Liver (tissue), 9 donors: ENCODE measurements around the gene SLC8A1. TPM values are rescaled to one million over a fixed set of nuclear protein-coding genes. Genes with fewer than 3 reads are reported as not detected.

Experiments used
- DNase-seq: peaks from one replicate; pipeline ENCODE4 v3.0.0-alpha.2; 2017; ENCODE audit warnings: low spot score
- H3K27ac ChIP-seq, 2 donors: one replicate each; pipeline ENCODE4 v1.7.0; 2013; ENCODE audit warnings: inconsistent platforms in 2 of 2, low read length in 2 of 2, control low read depth in 1 of 2, low read depth in 1 of 2, mild to moderate bottlenecking in 1 of 2
- H3K27me3 ChIP-seq, 4 donors: one replicate each; pipeline versions ENCODE4 v1.6.1 to v1.7.0; 2013; ENCODE audit warnings: low read length in 3 of 4, inconsistent platforms in 1 of 4, mild to moderate bottlenecking in 1 of 4, moderate library complexity in 1 of 4; ENCODE audit not compliant: control insufficient read depth in 4 of 4, insufficient read depth in 4 of 4
- H3K36me3 ChIP-seq, 4 donors: one replicate each; pipeline versions ENCODE4 v1.6.1 to v1.7.0; 2013; ENCODE audit warnings: low read length in 3 of 4, mild to moderate bottlenecking in 3 of 4, low read depth in 1 of 4, moderate library complexity in 1 of 4; ENCODE audit not compliant: control insufficient read depth in 4 of 4, insufficient read depth in 3 of 4
- H3K4me1 ChIP-seq, 4 donors: one replicate each; pipeline versions ENCODE4 v1.6.1 to v1.7.0; 2013; ENCODE audit warnings: low read length in 3 of 4, mild to moderate bottlenecking in 3 of 4, moderate library complexity in 1 of 4; ENCODE audit not compliant: control insufficient read depth in 4 of 4, insufficient read depth in 4 of 4
- H3K4me3 ChIP-seq, 3 donors: one replicate each; pipeline versions ENCODE4 v1.6.1 to v1.7.0; 2013; ENCODE audit warnings: low read length in 3 of 3, control low read depth in 1 of 3, low read depth in 1 of 3, mild to moderate bottlenecking in 1 of 3
- H3K9ac ChIP-seq, 2 donors: one replicate each; pipeline ENCODE4 v1.7.0; 2013; ENCODE audit warnings: low read length in 2 of 2, mild to moderate bottlenecking in 2 of 2, moderate library complexity in 2 of 2, control low read depth in 1 of 2, low read depth in 1 of 2
- H3K9me3 ChIP-seq, 4 donors: one replicate each; pipeline versions ENCODE4 v1.6.1 to v1.7.0; 2013; ENCODE audit warnings: low read length in 3 of 4; ENCODE audit not compliant: control insufficient read depth in 4 of 4
- CTCF ChIP-seq: fragments of 150-350 bp; IDR thresholded peaks from 2 replicates; pipeline ENCODE4 v1.5.1; 2017; ENCODE audit warnings: improper control_type of control experiment, low read depth, low read length; ENCODE audit not compliant: missing input control
- EGR1 ChIP-seq, 2 donors: IDR thresholded peaks; 2 replicates each; pipeline ENCODE4 v1.6.1; 2016 to 2018; ENCODE audit warnings: antibody characterized with exemption in 2 of 2, low read depth in 2 of 2
- FOXA2 ChIP-seq: IDR thresholded peaks from 2 replicates; pipeline ENCODE4 v1.6.1; 2016; ENCODE audit warnings: antibody characterized with exemption
- HNF4G ChIP-seq: IDR thresholded peaks from 2 replicates; pipeline ENCODE4 v1.6.1; 2016; ENCODE audit warnings: antibody characterized with exemption
- MAX ChIP-seq: IDR thresholded peaks from 2 replicates; pipeline ENCODE4 v1.6.1; 2016; ENCODE audit warnings: antibody characterized with exemption
- RAD21 ChIP-seq, 2 donors: IDR thresholded peaks; 2 replicates each; pipeline ENCODE4 v1.6.1; 2016; ENCODE audit warnings: antibody characterized with exemption in 2 of 2, mild to moderate bottlenecking in 2 of 2
- REST ChIP-seq: IDR thresholded peaks from 2 replicates; pipeline ENCODE4 v1.6.1; 2016; ENCODE audit warnings: antibody characterized with exemption, mild to moderate bottlenecking
- SP1 ChIP-seq: IDR thresholded peaks from 2 replicates; pipeline ENCODE4 v1.6.1; 2018; ENCODE audit warnings: antibody characterized with exemption, mild to moderate bottlenecking
- TAF1 ChIP-seq: conservative IDR thresholded peaks from 2 replicates; pipeline ENCODE4 v1.6.1; 2016; ENCODE audit warnings: antibody characterized with exemption, mild to moderate bottlenecking
- YY1 ChIP-seq: IDR thresholded peaks from 2 replicates; pipeline ENCODE4 v1.6.1; 2016; ENCODE audit warnings: antibody characterized with exemption, mild to moderate bottlenecking
- ZBTB33 ChIP-seq: IDR thresholded peaks from 2 replicates; pipeline ENCODE4 v1.6.1; 2016; ENCODE audit warnings: antibody characterized with exemption
- WGBS: extraction: QIAGEN DNeasy Blood & Tissue Kit; methylation state at CpG from one replicate; pipeline ENCODE4 v1.1.7; 2013; 5-methylcytosine and 5-hydroxymethylcytosine counted together
- polyA plus RNA-seq, 2 donors: library from polyadenylated mRNA; stranded (reverse) in 1 of 2; unstranded in 1 of 2; fragments of 200-250 nt in 1 of 2; fragments of >200 nt in 1 of 2; fragmentation: Nextera tagmentation in 1 of 2; extraction: Ambion mirVana in 1 of 2; gene quantifications; one replicate each; pipeline versions ENCODE4 v1.2.1 to v1.2.3, GENCODE V29; 2013 to 2015
- total RNA-seq, 2 donors: library from RNA; depleted of rRNA; stranded (reverse); fragments of >200 nt; gene quantifications; one replicate each; pipeline ENCODE4 v1.2.3, GENCODE V29; 2014
- donor health status: healthy.
- donor health status: healthy.
- donor health status: healthy.
- donor health status: healthy.
- donor health status: healthy.

SLC8A1 gene
- total and polyA plus RNA-seq, 4 donors, result 1.2 to 18.5 (median 8.2) TPM

GRCh38 chr2:40109381-40109780 lies 342.5 kb downstream of the SLC8A1 start (continued):
- TF ChIP-seq ZBTB33 (no peak), EGR1 (IDR thresholded peaks at IDR 0.05; ENCODE audit: low read depth in 2 of 2) (no peak), YY1 (no peak)

- DNase-seq, result no peak
- peaks cover 0 to 3% (median 0%) of the 10 kb centered on the region in 4 donors for H3K27me3 ChIP-seq
- H3K9me3 ChIP-seq, result no peaks in the 10 kb centered on the region
- no peak overlapping the region for H3K9ac ChIP-seq
- no peaks in the 10 kb centered on the region for H3K4me1 ChIP-seq
- 61% methylated on average over 4 of the region's 4 CpGs for WGBS
- no peak overlapping the region for H3K27ac ChIP-seq
- H3K4me3 ChIP-seq, result no peak overlapping the region
- H3K36me3 ChIP-seq, result no peaks in the 10 kb centered on the region
- no peak for TF ChIP-seq HNF4G
- TF ChIP-seq RAD21 (IDR thresholded peaks at IDR 0.05), result no peak
- TF ChIP-seq FOXA2, result no peak
- no peak for TF ChIP-seq CTCF
- no peak for TF ChIP-seq REST
- no peak for TF ChIP-seq EGR1 (IDR thresholded peaks at IDR 0.05; ENCODE audit: low read depth in 2 of 2)
- TF ChIP-seq ZBTB33, result no peak
- no peak for TF ChIP-seq TAF1
- no peak for TF ChIP-seq MAX
- no peak for TF ChIP-seq SP1
Observed at GRCh38 chr2:40108851-40109250, 343.0 kb downstream of the SLC8A1 start.
